Lower leg skin (tissue), 4 donors: ENCODE results near the gene SOX5. TPM values are rescaled to one million over a fixed set of nuclear protein-coding genes. Genes with fewer than 3 reads are reported as not detected.

Source experiments
- DNase-seq, 2 donors: peaks; one replicate each; pipeline ENCODE4 v3.0.0-alpha.2; 2019; ENCODE audit warnings: low spot score in 2 of 2
- H3K4me3 ChIP-seq: fragments of 200-600 bp; sonication (generic); 2 replicates; pipeline ENCODE4 v1.5.1; 2017; ENCODE audit warnings: mild to moderate bottlenecking, low read depth; ENCODE audit not compliant: poor library complexity, severe bottlenecking
- POLR2A ChIP-seq, 2 donors: fragments of 450-650 bp; IDR thresholded peaks; one replicate each; pipeline ENCODE4 v1.6.1; 2016 to 2017; ENCODE audit warnings: antibody characterized with exemption in 2 of 2, mild to moderate bottlenecking in 1 of 2, moderate library complexity in 1 of 2
- WGBS, 2 donors: methylation state at CpG; one replicate each; pipeline ENCODE4 v1.1.5; 2018; 5-methylcytosine and 5-hydroxymethylcytosine counted together
- intact Hi-C: fragments of 100-400 bp; cut with DNase I; formaldehyde crosslinking; loops from one replicate; pipeline ENCODE4 v1.15.0; 2023; ENCODE audit warnings: low total_unique reads
- total RNA-seq, 4 donors: library from RNA; depleted of rRNA; stranded (reverse); fragments of >200 nt; gene quantifications; one replicate each; pipeline ENCODE4 v1.1.0, GENCODE V29; 2016
- TF ChIP-seq, protein P1 (sequence below), 3 donors: fragments of 450-650 bp; IDR thresholded peaks; one replicate each; pipeline ENCODE4 v1.5.1; 2016; ENCODE audit warnings: antibody characterized with exemption in 3 of 3, mild to moderate bottlenecking in 3 of 3, moderate library complexity in 2 of 3

Gene SOX5
- total RNA-seq, 4 donors from 2014 or later: 23.7 to 59.7 (median 33.6) TPM

GRCh38 chr12:23659131-23659530 lies 290.3 kb downstream of the SOX5 start:
- TF ChIP-seq, protein P1, sequence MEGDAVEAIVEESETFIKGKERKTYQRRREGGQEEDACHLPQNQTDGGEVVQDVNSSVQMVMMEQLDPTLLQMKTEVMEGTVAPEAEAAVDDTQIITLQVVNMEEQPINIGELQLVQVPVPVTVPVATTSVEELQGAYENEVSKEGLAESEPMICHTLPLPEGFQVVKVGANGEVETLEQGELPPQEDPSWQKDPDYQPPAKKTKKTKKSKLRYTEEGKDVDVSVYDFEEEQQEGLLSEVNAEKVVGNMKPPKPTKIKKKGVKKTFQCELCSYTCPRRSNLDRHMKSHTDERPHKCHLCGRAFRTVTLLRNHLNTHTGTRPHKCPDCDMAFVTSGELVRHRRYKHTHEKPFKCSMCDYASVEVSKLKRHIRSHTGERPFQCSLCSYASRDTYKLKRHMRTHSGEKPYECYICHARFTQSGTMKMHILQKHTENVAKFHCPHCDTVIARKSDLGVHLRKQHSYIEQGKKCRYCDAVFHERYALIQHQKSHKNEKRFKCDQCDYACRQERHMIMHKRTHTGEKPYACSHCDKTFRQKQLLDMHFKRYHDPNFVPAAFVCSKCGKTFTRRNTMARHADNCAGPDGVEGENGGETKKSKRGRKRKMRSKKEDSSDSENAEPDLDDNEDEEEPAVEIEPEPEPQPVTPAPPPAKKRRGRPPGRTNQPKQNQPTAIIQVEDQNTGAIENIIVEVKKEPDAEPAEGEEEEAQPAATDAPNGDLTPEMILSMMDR (IDR thresholded peaks at IDR 0.05): no peak
- TF ChIP-seq POLR2A (IDR thresholded peaks at IDR 0.05): no peak
- 53 to 64% methylated on average over 6 of the region's 6 CpGs for WGBS, 2 donors
- no peak overlapping the region for H3K4me3 ChIP-seq
- intact Hi-C loops: no loop called here
- no peak for DNase-seq

- intact Hi-C loops: no loop called here
- 48 to 52% methylated on average over 1 of the region's 1 CpG for WGBS, 2 donors
- H3K4me3 ChIP-seq: no peak overlapping the region
- no peak for DNase-seq
- TF ChIP-seq POLR2A (IDR thresholded peaks at IDR 0.05): no peak
- TF ChIP-seq, protein P1 (IDR thresholded peaks at IDR 0.05): no peak
Observed at GRCh38 chr12:23657598-23657997, 291.9 kb downstream of the SOX5 start.

DNA sequence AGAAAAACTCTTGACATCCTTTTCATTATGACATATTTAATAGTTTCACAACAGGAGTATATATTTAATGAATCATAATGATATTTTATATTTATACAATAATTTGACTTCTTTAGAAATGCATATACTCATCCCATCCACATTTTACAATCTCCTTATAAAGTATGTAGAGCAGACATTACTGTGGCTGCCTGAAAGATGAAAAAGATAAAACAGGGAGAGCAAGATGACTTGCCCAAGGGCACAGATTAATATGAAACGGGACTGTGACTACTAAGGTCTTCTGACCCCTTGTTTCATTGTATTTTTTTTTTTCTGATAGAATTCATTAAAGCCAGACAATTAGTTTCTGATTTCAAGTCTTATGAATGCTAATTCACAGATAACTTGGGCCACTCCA lies 293.6 kb downstream of the SOX5 start:
- no peak for DNase-seq
- TF ChIP-seq, protein P1 (IDR thresholded peaks at IDR 0.05): no peak
- no peak for TF ChIP-seq POLR2A (IDR thresholded peaks at IDR 0.05)
- H3K4me3 ChIP-seq: no peak overlapping the region
- intact Hi-C loops: no loop called here
- 39 to 43% methylated on average over 1 of the region's 1 CpG for WGBS, 2 donors

DNA sequence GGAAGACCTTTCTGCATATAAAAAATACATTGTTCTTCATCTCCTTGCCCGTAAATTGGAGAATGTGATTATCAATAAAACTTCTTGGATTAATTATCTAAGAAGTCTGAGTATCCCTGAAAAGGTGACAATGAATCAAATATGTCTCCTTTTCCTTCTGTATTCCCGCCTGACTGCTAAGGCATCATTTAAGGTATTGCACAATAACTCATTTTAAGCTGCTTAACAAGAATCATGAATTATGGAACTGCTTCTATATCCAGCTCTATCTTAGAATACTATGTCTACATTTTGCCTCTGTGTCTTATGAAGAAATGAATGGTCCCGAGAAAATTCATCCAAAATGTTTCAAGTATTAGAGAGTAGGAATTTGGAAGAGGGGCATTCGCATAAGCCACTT lies 294.4 kb downstream of the SOX5 start:
- DNase-seq: no peak
- 92 to 96% methylated on average over 4 of the region's 4 CpGs for WGBS, 2 donors
- intact Hi-C loops: no loop called here
- no peak overlapping the region for H3K4me3 ChIP-seq
- TF ChIP-seq POLR2A (IDR thresholded peaks at IDR 0.05): no peak
- TF ChIP-seq, protein P1 (IDR thresholded peaks at IDR 0.05): no peak

- WGBS, 2 donors: 97 to 98% methylated on average over 1 of the region's 1 CpG
- DNase-seq: no peak
- H3K4me3 ChIP-seq: no peak overlapping the region
- intact Hi-C loops: no loop called here
- no peak for TF ChIP-seq POLR2A (IDR thresholded peaks at IDR 0.05)
- TF ChIP-seq, protein P1 (IDR thresholded peaks at IDR 0.05): no peak
Observed at GRCh38 chr12:23648546-23648945, 300.9 kb downstream of the SOX5 start.

DNA sequence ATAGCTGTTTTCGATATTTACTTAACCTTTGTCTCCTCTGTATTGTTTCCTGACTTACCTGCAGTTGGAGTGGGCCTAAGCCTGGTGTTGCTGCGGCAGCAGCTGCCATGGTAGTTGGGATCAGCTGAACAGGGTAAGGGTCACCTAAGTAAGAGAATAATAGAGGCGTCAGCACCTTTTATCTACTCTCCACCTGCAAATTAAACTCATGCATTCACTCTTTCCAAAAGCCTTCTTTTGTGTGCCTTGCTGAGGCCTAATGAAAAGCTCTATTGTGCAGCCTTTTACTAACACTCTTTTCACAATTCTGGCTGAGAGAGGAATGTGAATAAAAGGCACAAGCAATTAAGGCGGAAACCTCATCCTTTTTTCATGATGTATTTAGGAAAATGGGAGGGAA lies 308.7 kb downstream of the SOX5 start:
- TF ChIP-seq, protein P1 (IDR thresholded peaks at IDR 0.05): no peak
- no peak for TF ChIP-seq POLR2A (IDR thresholded peaks at IDR 0.05)
- WGBS, 2 donors: 83 to 85% methylated on average over 4 of the region's 4 CpGs
- H3K4me3 ChIP-seq: no peak overlapping the region
- DNase-seq: no peak
- intact Hi-C loops: no loop called here
